ENCODE results near the gene MINDY4. TPM values are rescaled to one million over a fixed set of nuclear protein-coding genes. Genes with fewer than 3 reads are reported as not detected.
A peak's percentile ranks its signal among the peaks of the same experiment; 100 is the strongest.

The MINDY4 gene
- polyA plus RNA-seq, 3 donors, result 0.15 to 0.17 TPM; not detected in 1

DNA sequence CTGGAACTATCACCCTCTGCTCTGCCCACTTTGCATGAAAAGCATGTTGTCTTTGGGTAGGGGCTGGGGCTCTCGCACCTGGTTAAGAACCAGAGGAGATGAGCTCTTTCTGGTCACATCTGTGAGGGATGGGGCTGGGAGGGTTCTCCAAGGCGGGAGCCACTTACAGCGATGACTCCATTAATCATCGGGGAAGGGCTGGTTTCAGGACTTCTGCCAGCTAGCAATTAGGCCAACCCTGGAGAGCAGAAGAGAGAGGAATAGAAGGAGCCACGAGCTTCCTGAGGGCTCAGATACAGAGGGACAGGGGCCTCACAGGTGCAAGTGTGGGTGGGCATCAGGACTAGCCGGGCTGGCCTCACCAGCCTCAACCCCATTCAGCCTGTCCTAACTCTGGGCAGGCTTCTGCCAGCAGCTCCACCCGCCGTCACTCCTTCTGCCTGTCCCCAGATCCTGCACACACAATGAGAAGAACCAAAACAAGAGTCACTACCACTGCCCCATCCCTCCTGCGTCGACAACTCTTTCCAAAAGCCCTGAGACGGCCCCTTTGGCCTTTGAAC lies 148.9 kb downstream of the MINDY4 start:
- Histone ChIP-seq H3K9me3 (replicated peaks in 1 of 2; ENCODE audit: control insufficient read depth in 1 of 2, insufficient read depth in 1 of 2, low read length in 2 of 2) (no peaks in the 10 kb centered on the region), H3K4me1 (ENCODE audit: control insufficient read depth in 1 of 2, insufficient read depth in 2 of 2, low read length in 2 of 2) (no peaks in the 10 kb centered on the region), H3K9ac (ENCODE audit: insufficient read depth, low read length, poor library complexity, severe bottlenecking) (no peak overlapping the region), H3K36me3 (replicated peaks in 1 of 2; ENCODE audit: control insufficient read depth in 1 of 2, insufficient read depth in 2 of 2, low read length in 2 of 2) (no peaks in the 10 kb centered on the region), H3K27me3 (ENCODE audit: control insufficient read depth in 2 of 2, insufficient read depth in 2 of 2, low read length in 2 of 2) (no peaks in the 10 kb centered on the region), H3K4me3 (replicated peaks in 1 of 3; ENCODE audit: low read depth in 2 of 3, low read length in 3 of 3) (no peak overlapping the region), H3K4me2 (replicated peaks; ENCODE audit: extremely low read depth, low read length, poor library complexity, severe bottlenecking) (no peak overlapping the region), H2AFZ (ENCODE audit: insufficient read depth, low read depth, low read length, poor library complexity, severe bottlenecking) (no peak overlapping the region), H4K20me1 (ENCODE audit: insufficient read depth, low read length) (no peaks in the 10 kb centered on the region), H3K79me2 (ENCODE audit: insufficient read depth, low read length) (no peaks in the 10 kb centered on the region), H3K27ac (ENCODE audit: low read depth in 1 of 2, low read length in 2 of 2) (no peak overlapping the region)
- Mint-ChIP-seq H3K9me3 (no peaks in the 10 kb centered on the region), H3K4me1 (no peaks in the 10 kb centered on the region), H3K27me3 (ENCODE audit: low read depth in 3 of 3) (peaks cover 0 to 5% (median 1%) of the 10 kb centered on the region in 3 donors), H3K4me3 (no peak overlapping the region), H3K36me3 (no peaks in the 10 kb centered on the region), H3K27ac (peak overlapping the region in 1 of 7 donors; percentile 28)
- intact Hi-C loops (cut with micrococcal nuclease), result no loop called here
- WGBS (ENCODE audit: insufficient coverage), result 85% methylated on average over 7 of the region's 11 CpGs
- TF ChIP-seq CTCF (IDR thresholded peaks at IDR 0.05), result no peak
- no peak for DNase-seq

GRCh38 chr7:30920584-30921539 lies 149.6 kb downstream of the MINDY4 start:
- H2AFZ ChIP-seq (ENCODE audit: insufficient read depth, low read depth, low read length, poor library complexity, severe bottlenecking), result no peak overlapping the region
- TF ChIP-seq CTCF (IDR thresholded peaks at IDR 0.05), result no peak
- Mint-ChIP-seq H3K27ac (no peak overlapping the region), H3K36me3 (no peaks in the 10 kb centered on the region), H3K4me3 (no peak overlapping the region), H3K4me1 (no peaks in the 10 kb centered on the region), H3K27me3 (ENCODE audit: low read depth in 3 of 3) (peaks cover 0 to 5% (median 1%) of the 10 kb centered on the region in 3 donors), H3K9me3 (peaks cover 0 to 1% (median 0%) of the 10 kb centered on the region in 7 donors)
- no peaks in the 10 kb centered on the region for H3K9me3 ChIP-seq (replicated peaks in 1 of 2; ENCODE audit: control insufficient read depth in 1 of 2, insufficient read depth in 1 of 2, low read length in 2 of 2)
- H3K4me2 ChIP-seq (replicated peaks; ENCODE audit: extremely low read depth, low read length, poor library complexity, severe bottlenecking), result no peak overlapping the region
- H3K27ac ChIP-seq (ENCODE audit: low read depth in 1 of 2, low read length in 2 of 2), result no peak overlapping the region
- no peaks in the 10 kb centered on the region for H3K79me2 ChIP-seq (ENCODE audit: insufficient read depth, low read length)
- H3K4me3 ChIP-seq (replicated peaks in 1 of 3; ENCODE audit: low read depth in 2 of 3, low read length in 3 of 3), result no peak overlapping the region
- 78% methylated on average over 5 of the region's 9 CpGs for WGBS (ENCODE audit: insufficient coverage)
- H4K20me1 ChIP-seq (ENCODE audit: insufficient read depth, low read length), result no peaks in the 10 kb centered on the region
- no peaks in the 10 kb centered on the region for H3K4me1 ChIP-seq (ENCODE audit: control insufficient read depth in 1 of 2, insufficient read depth in 2 of 2, low read length in 2 of 2)
- DNase-seq, result no peak
- H3K36me3 ChIP-seq (replicated peaks in 1 of 2; ENCODE audit: control insufficient read depth in 1 of 2, insufficient read depth in 2 of 2, low read length in 2 of 2), result no peaks in the 10 kb centered on the region
- intact Hi-C loops (cut with micrococcal nuclease), result no loop called here
- H3K27me3 ChIP-seq (ENCODE audit: control insufficient read depth in 2 of 2, insufficient read depth in 2 of 2, low read length in 2 of 2), result no peaks in the 10 kb centered on the region
- no peak overlapping the region for H3K9ac ChIP-seq (ENCODE audit: insufficient read depth, low read length, poor library complexity, severe bottlenecking)
